Activated CD8-positive, alpha-beta T cell treated with anti-CD3 and anti-CD28 coated beads for 36 hours (primary cell): ENCODE results near the gene UGT1A9. TPM values are rescaled to one million over a fixed set of nuclear protein-coding genes. Genes with fewer than 3 reads are reported as not detected.

ENCODE experiments used
- ATAC-seq: fragments of 200-7000 bp; cut with Tn5 transposase; one replicate; pipeline ENCODE4 v1.10.0; 2021; ENCODE audit warnings: mild to moderate bottlenecking, moderate library complexity
- CTCF ChIA-PET: fragments of 350-600 bp; sonication (Branson Sonifier 250); formaldehyde crosslinking; loops from one replicate; lab custom pipeline; 2021; ENCODE audit warnings: antibody characterized with exemption; lab: Charles Lee
- POLR2A ChIA-PET: fragments of 350-600 bp; sonication (Branson Sonifier 250); formaldehyde crosslinking; loops from one replicate; lab custom pipeline; 2021; ENCODE audit warnings: antibody characterized with exemption; lab: Charles Lee
- DNase-seq: peaks from one replicate; pipeline ENCODE4 v3.0.0-alpha.2; 2020
- H3K27ac Mint-ChIP-seq: one replicate; pipeline ENCODE4 v1.8.0; 2021; ENCODE audit warnings: mild to moderate bottlenecking, mixed read lengths
- H3K27me3 Mint-ChIP-seq: one replicate; pipeline ENCODE4 v1.8.0; 2021; ENCODE audit warnings: mixed read lengths
- H3K36me3 Mint-ChIP-seq: one replicate; pipeline ENCODE4 v1.8.0; 2021; ENCODE audit warnings: low read depth, mixed read lengths
- H3K4me1 Mint-ChIP-seq: one replicate; pipeline ENCODE4 v1.8.0; 2021; ENCODE audit warnings: low read depth, mixed read lengths
- H3K4me3 Mint-ChIP-seq: one replicate; pipeline ENCODE4 v1.8.0; 2021; ENCODE audit warnings: mild to moderate bottlenecking, moderate library complexity, mixed read lengths
- H3K9me3 Mint-ChIP-seq: one replicate; pipeline ENCODE4 v1.8.0; 2021; ENCODE audit warnings: mixed read lengths
- CTCF ChIP-seq: fragments of 200-600 bp; IDR thresholded peaks from one replicate; pipeline ENCODE4 v1.8.0; 2022; ENCODE audit warnings: antibody characterized with exemption, mild to moderate bottlenecking
- intact Hi-C: fragments of 100-400 bp; cut with micrococcal nuclease; formaldehyde crosslinking; loops from one replicate; pipeline ENCODE4 v1.10.0; 2022
- total RNA-seq, 2 experiments: library from RNA; stranded (reverse); gene quantifications; one replicate each; pipeline ENCODE4 v1.2.3, GENCODE V29; 2021

The UGT1A9 gene
- total RNA-seq, 2 experiments from 2014 or later = not detected

DNA sequence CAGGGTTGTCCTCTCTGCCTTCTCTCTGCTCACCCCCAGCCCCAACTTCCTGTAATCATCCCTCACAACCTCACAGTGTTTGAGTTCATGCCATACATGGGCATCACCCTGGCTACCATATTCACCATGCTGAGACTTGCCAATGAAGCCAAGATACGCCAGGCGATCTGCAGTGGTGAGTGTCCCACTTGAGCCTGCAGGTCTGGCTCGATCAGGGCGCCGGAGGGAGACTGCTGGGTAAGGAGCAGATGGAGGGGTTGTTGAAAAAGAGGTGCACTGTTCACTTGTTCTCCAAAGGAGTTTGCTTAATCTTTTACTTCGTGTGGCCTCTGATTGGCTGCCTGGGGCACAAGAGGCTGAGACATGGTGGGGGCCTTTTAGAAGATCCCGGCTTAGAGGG is 121.0 kb downstream of the UGT1A9 start:
- H3K27ac Mint-ChIP-seq = no peak overlapping the region
- no peaks in the 10 kb centered on the region for H3K9me3 Mint-ChIP-seq
- intact Hi-C loops = no loop called here
- no peaks in the 10 kb centered on the region for H3K27me3 Mint-ChIP-seq
- H3K4me3 Mint-ChIP-seq = no peak overlapping the region
- DNase-seq (no peak), ATAC-seq (no peak)
- ChIA-PET CTCF (no interaction called here), POLR2A (no interaction called here)
- TF ChIP-seq CTCF = no peak
- no peaks in the 10 kb centered on the region for H3K36me3 Mint-ChIP-seq
- H3K4me1 Mint-ChIP-seq = no peaks in the 10 kb centered on the region

GRCh38 chr2:233793465-233794127 is 121.9 kb downstream of the UGT1A9 start:
- no peaks in the 10 kb centered on the region for H3K27me3 Mint-ChIP-seq
- POLR2A ChIA-PET = no interaction called here
- no peak overlapping the region for H3K27ac Mint-ChIP-seq
- intact Hi-C loops = no loop called here
- no peaks in the 10 kb centered on the region for H3K36me3 Mint-ChIP-seq
- no peaks in the 10 kb centered on the region for H3K9me3 Mint-ChIP-seq
- no peak overlapping the region for H3K4me3 Mint-ChIP-seq
- DNase-seq (no peak), ATAC-seq (no peak)
- CTCF ChIA-PET = no interaction called here
- H3K4me1 Mint-ChIP-seq = no peaks in the 10 kb centered on the region
- TF ChIP-seq CTCF = no peak

DNA sequence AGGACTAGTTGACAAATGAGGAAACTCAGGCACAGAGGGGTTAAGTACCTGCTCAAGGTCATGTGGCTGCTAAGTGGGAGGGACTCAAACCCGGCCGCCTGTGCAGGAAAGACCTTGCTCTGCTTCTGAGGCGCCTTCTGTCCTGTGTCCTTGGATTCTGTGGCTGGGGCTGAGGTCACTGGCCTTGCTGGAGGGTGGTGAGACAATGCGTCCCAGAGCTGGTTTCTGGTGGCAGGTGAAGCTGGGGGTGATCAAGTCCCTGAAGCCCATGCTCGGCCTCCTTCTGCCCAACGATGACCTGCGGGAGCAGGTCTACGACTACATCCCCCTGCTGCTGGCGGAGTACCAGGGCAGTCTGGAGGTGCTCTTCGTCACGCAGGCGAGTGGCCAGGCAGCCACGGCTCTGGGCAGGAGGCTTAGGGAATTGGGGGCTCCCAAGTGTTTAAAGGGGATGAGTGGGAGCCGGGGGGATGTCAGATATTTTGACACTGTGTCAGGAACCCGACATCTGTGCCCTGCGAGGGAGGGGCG is 122.5 kb downstream of the UGT1A9 start:
- Mint-ChIP-seq H3K36me3 (no peaks in the 10 kb centered on the region), H3K27me3 (no peaks in the 10 kb centered on the region), H3K27ac (no peak overlapping the region), H3K9me3 (no peaks in the 10 kb centered on the region), H3K4me1 (no peaks in the 10 kb centered on the region), H3K4me3 (no peak overlapping the region)
- DNase-seq (no peak), ATAC-seq (no peak)
- CTCF ChIA-PET = no interaction called here
- POLR2A ChIA-PET = no interaction called here
- intact Hi-C loops = no loop called here
- no peak for TF ChIP-seq CTCF

- ATAC-seq (no peak), DNase-seq (no peak)
- no peaks in the 10 kb centered on the region for H3K36me3 Mint-ChIP-seq
- POLR2A ChIA-PET = no interaction called here
- no peak overlapping the region for H3K4me3 Mint-ChIP-seq
- H3K9me3 Mint-ChIP-seq = no peaks in the 10 kb centered on the region
- no peak for TF ChIP-seq CTCF
- H3K27ac Mint-ChIP-seq = no peak overlapping the region
- CTCF ChIA-PET = interaction anchor here (1.7 kb wide), 1 partner anchor 9 kb away, joined by 5 read pairs; no protein-coding TSS in a partner anchor
- H3K4me1 Mint-ChIP-seq = no peaks in the 10 kb centered on the region
- intact Hi-C loops = no loop called here
- H3K27me3 Mint-ChIP-seq = no peaks in the 10 kb centered on the region
Observed at GRCh38 chr2:233795735-233796171, 124.1 kb downstream of the UGT1A9 start.

DNA sequence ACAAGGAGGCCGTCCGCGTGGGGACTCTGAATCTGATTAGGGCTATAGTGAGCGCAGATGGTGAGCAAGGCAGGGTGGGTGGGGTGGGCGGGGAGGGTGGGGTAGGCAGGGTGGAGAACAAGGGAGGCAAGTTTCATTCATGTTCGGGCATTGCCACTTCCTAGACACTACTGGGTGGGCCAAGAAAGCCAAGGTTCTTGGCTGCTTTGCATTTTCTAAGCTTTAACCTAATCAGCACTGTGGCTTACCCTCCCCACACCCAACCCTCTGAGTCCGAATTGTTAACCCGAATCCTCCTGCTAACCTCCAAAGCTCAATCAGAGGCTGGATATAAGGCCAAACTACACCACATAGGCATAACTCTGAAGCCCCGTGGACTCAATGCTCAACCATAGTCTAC is 124.6 kb downstream of the UGT1A9 start:
- no peak for ATAC-seq
- Mint-ChIP-seq H3K27ac (no peak overlapping the region), H3K4me3 (no peak overlapping the region), H3K36me3 (no peaks in the 10 kb centered on the region), H3K9me3 (no peaks in the 10 kb centered on the region), H3K27me3 (no peaks in the 10 kb centered on the region), H3K4me1 (peaks cover 2% of the 10 kb centered on the region)
- intact Hi-C loops = no loop called here
- no peak for DNase-seq
- TF ChIP-seq CTCF = no peak
- CTCF ChIA-PET = interaction anchor here (1.7 kb wide), 1 partner anchor 9 kb away, joined by 5 read pairs; no protein-coding TSS in a partner anchor
- POLR2A ChIA-PET = no interaction called here
